H1 (cell line): ENCODE results near the gene LSM4. TPM values are rescaled to one million over a fixed set of nuclear protein-coding genes. Genes with fewer than 3 reads are reported as not detected.
A peak's percentile ranks its signal among the peaks of the same experiment; 100 is the strongest.

Experiments used
- CTCF ChIA-PET: fragments of 300-600 bp; sonication (Branson Sonifier 250); formaldehyde crosslinking; loops from one replicate; lab custom pipeline; 2021; ENCODE audit not compliant: partially characterized antibody; lab: Charles Lee
- POLR2A ChIA-PET: fragments of 300-600 bp; sonication (Branson Sonifier 250); formaldehyde crosslinking; loops from one replicate; lab custom pipeline; 2021; ENCODE audit warnings: inconsistent platforms; ENCODE audit not compliant: partially characterized antibody; lab: Charles Lee
- DNase-seq, 2 experiments: peaks; one replicate each; pipeline versions ENCODE4 v3.0.0 to v3.0.0-alpha.2; 2010 to 2022; ENCODE audit warnings: low spot score in 2 of 2, low read depth in 1 of 2, mixed read lengths in 1 of 2
- FAIRE-seq: peaks from 2 replicates; lab custom pipeline; 2011; peaks lifted over from hg19 to GRCh38; lab: Jason Lieb, UNC
- H2AFZ ChIP-seq: 2 replicates; pipeline ENCODE4 v1.8.1; 2012; ENCODE audit warnings: low read length, inconsistent platforms
- H2AK5ac ChIP-seq: 2 replicates; pipeline ENCODE4 v1.6.1; 2013; ENCODE audit warnings: low read depth, low read length
- H2BK120ac ChIP-seq: replicated peaks from 2 replicates; pipeline ENCODE3; 2013; ENCODE audit warnings: low read depth, low read length, inconsistent platforms
- H2BK12ac ChIP-seq: 2 replicates; pipeline ENCODE4 v1.6.1; 2013; ENCODE audit warnings: low read depth, low read length
- H2BK15ac ChIP-seq: 2 replicates; pipeline ENCODE4 v1.6.1; 2013; ENCODE audit warnings: low read length
- H2BK20ac ChIP-seq: 2 replicates; pipeline ENCODE4 v1.6.1; 2013; ENCODE audit warnings: low read length
- H2BK5ac ChIP-seq: 2 replicates; pipeline ENCODE4 v1.6.1; 2013; ENCODE audit warnings: low read depth, low read length
- H3K14ac ChIP-seq: 2 replicates; pipeline ENCODE4 v1.6.1; 2013; ENCODE audit warnings: inconsistent platforms; ENCODE audit not compliant: insufficient read length
- H3K18ac ChIP-seq: 2 replicates; pipeline ENCODE4 v1.6.1; 2013; ENCODE audit warnings: low read length; ENCODE audit errors: extremely low read depth
- H3K23ac ChIP-seq: 2 replicates; pipeline ENCODE4 v1.6.1; 2013; ENCODE audit warnings: inconsistent platforms; ENCODE audit not compliant: insufficient read length
- H3K23me2 ChIP-seq: 2 replicates; pipeline ENCODE4 v1.6.1; 2013; ENCODE audit warnings: low read depth, low read length
- H3K27ac ChIP-seq: 2 replicates; pipeline ENCODE4 v1.6.1; 2011; ENCODE audit warnings: low read depth, low read length, inconsistent platforms
- H3K27me3 ChIP-seq, 4 experiments: replicated peaks in 1 of 4; 1 replicate in 1 of 4; 2 replicates in 3 of 4; pipeline versions ENCODE4 v1.6.1 to v1.8.1; 2011 to 2013; ENCODE audit warnings: low read length in 3 of 4, mild to moderate bottlenecking in 3 of 4, inconsistent platforms in 2 of 4, mixed read lengths in 2 of 4, moderate library complexity in 1 of 4; ENCODE audit not compliant: control insufficient read depth in 3 of 4, insufficient read depth in 3 of 4; ENCODE audit errors: extremely low read depth in 1 of 4
- H3K36me3 ChIP-seq, 4 experiments: 2 replicates each; pipeline versions ENCODE4 v1.6.1 to v1.8.1; 2011 to 2013; ENCODE audit warnings: mild to moderate bottlenecking in 4 of 4, low read length in 3 of 4, moderate library complexity in 2 of 4, control low read depth in 1 of 4, inconsistent platforms in 1 of 4; ENCODE audit not compliant: insufficient read depth in 4 of 4, control insufficient read depth in 2 of 4
- H3K4ac ChIP-seq: replicated peaks from 2 replicates; pipeline ENCODE3; 2013; ENCODE audit warnings: low read length, low read depth, mixed read lengths, inconsistent platforms; ENCODE audit not compliant: insufficient read length
- H3K4me1 ChIP-seq, 4 experiments: replicated peaks in 1 of 4; 1 replicate in 1 of 4; 2 replicates in 3 of 4; pipeline versions ENCODE4 v1.6.1 to v1.8.1; 2011 to 2013; ENCODE audit warnings: low read length in 3 of 4, inconsistent platforms in 2 of 4, mixed read lengths in 1 of 4; ENCODE audit not compliant: insufficient read depth in 4 of 4, control insufficient read depth in 3 of 4
- H3K4me2 ChIP-seq, 2 experiments: 2 replicates each; pipeline versions ENCODE4 v1.6.1 to v1.8.1; 2011 to 2013; ENCODE audit warnings: low read depth in 2 of 2, low read length in 2 of 2, control low read depth in 1 of 2, inconsistent platforms in 1 of 2, mild to moderate bottlenecking in 1 of 2; ENCODE audit not compliant: insufficient read depth in 1 of 2
- H3K4me3 ChIP-seq, 4 experiments: fragments of 200-600, 300-600 bp in 1 of 4; sonication (generic), shearing (Covaris generic), sonication (Bioruptor Twin) in 1 of 4; 2 replicates each; pipeline versions ENCODE4 v1.5.1 to v1.8.1; 2011 to 2016; ENCODE audit warnings: low read length in 4 of 4, low read depth in 3 of 4, control low read depth in 2 of 4, inconsistent platforms in 2 of 4, mild to moderate bottlenecking in 2 of 4, mixed read lengths in 1 of 4, moderate library complexity in 1 of 4; ENCODE audit not compliant: insufficient read depth in 2 of 4; ENCODE audit errors: extremely low read depth in 1 of 4
- H3K56ac ChIP-seq: replicated peaks from 2 replicates; pipeline ENCODE3; 2013; ENCODE audit warnings: low read depth, mild to moderate bottlenecking, mixed read lengths, low read length, inconsistent platforms; ENCODE audit not compliant: insufficient read length
- H3K79me1 ChIP-seq: 2 replicates; pipeline ENCODE4 v1.6.1; 2013; ENCODE audit warnings: low read depth, low read length, control low read depth
- H3K79me2 ChIP-seq, 2 experiments: 2 replicates each; pipeline versions ENCODE4 v1.6.1 to v1.8.1; 2012 to 2013; ENCODE audit warnings: low read length in 2 of 2, mild to moderate bottlenecking in 2 of 2, inconsistent platforms in 1 of 2; ENCODE audit not compliant: insufficient read depth in 2 of 2, control insufficient read depth in 1 of 2
- H3K9ac ChIP-seq, 4 experiments: replicated peaks in 1 of 4; 1 replicate in 1 of 4; 2 replicates in 3 of 4; pipeline versions ENCODE4 v1.6.1 to v1.8.1; 2011 to 2013; ENCODE audit warnings: low read depth in 3 of 4, low read length in 3 of 4, control low read depth in 2 of 4, mild to moderate bottlenecking in 2 of 4, moderate library complexity in 2 of 4, inconsistent platforms in 1 of 4; ENCODE audit errors: extremely low read depth in 1 of 4
- H3K9me3 ChIP-seq, 2 experiments: 2 replicates each; pipeline versions ENCODE4 v1.6.1 to v1.8.1; 2012 to 2013; ENCODE audit warnings: mild to moderate bottlenecking in 2 of 2, moderate library complexity in 2 of 2, control low read depth in 1 of 2, inconsistent platforms in 1 of 2, low read depth in 1 of 2, low read length in 1 of 2, mixed read lengths in 1 of 2; ENCODE audit not compliant: insufficient read depth in 2 of 2
- H4K20me1 ChIP-seq, 2 experiments: replicated peaks in 1 of 2; 2 replicates each; pipeline versions ENCODE3 to v1.8.1; 2011 to 2013; ENCODE audit warnings: inconsistent platforms in 2 of 2, low read length in 2 of 2, mild to moderate bottlenecking in 1 of 2; ENCODE audit not compliant: insufficient read depth in 2 of 2, control insufficient read depth in 1 of 2
- H4K5ac ChIP-seq: 2 replicates; pipeline ENCODE4 v1.6.1; 2013; ENCODE audit warnings: low read length, low read depth, mixed read lengths, inconsistent platforms; ENCODE audit not compliant: insufficient read length
- H4K8ac ChIP-seq: 2 replicates; pipeline ENCODE4 v1.8.0; 2013; ENCODE audit warnings: mild to moderate bottlenecking, moderate library complexity, low read length, inconsistent platforms; ENCODE audit not compliant: insufficient read depth; ENCODE audit errors: extremely low read depth
- H4K91ac ChIP-seq: replicated peaks from 2 replicates; pipeline ENCODE3; 2013; ENCODE audit warnings: low read length, mixed read lengths, inconsistent platforms; ENCODE audit not compliant: insufficient read length
- MAFK ChIP-seq: IDR thresholded peaks from 2 replicates; pipeline ENCODE4 v1.6.1; 2012; ENCODE audit warnings: low read depth, mild to moderate bottlenecking, improper control_type of control experiment, low read length
- SIX5 ChIP-seq: IDR thresholded peaks from 2 replicates; pipeline ENCODE4 v1.6.1; 2011; ENCODE audit warnings: mild to moderate bottlenecking, low read depth, low read length
- WGBS, 2 experiments: shearing (Covaris generic) in 1 of 2; methylation state at CpG; one replicate each; pipeline versions ENCODE4 v1.1.6 to v1.1.7; 2013 to 2015; ENCODE audit warnings: low lambda C conversion rate in 2 of 2, mixed read lengths in 2 of 2, inconsistent platforms in 1 of 2, low coverage in 1 of 2, missing lambda C conversion rate in 1 of 2; ENCODE audit not compliant: insufficient replicate concordance in 2 of 2, insufficient coverage in 1 of 2, insufficient read length in 1 of 2; ENCODE audit errors: extremely low coverage in 1 of 2, missing lambda C conversion rate in 1 of 2; 5-methylcytosine and 5-hydroxymethylcytosine counted together
- polyA plus RNA-seq, 7 experiments: library from polyadenylated mRNA; depleted of rRNA in 3 of 7; stranded (reverse) in 5 of 7; unstranded in 2 of 7; fragments of >200 nt in 5 of 7; fragments of 200-250 nt in 2 of 7; gene quantifications; 1 replicate in 5 of 7; 2 replicates in 1 of 7; 4 replicates in 1 of 7; pipeline versions ENCODE4 v1.2.1 to v1.2.3, GENCODE V29; 2011 to 2013; ENCODE audit warnings: missing spikeins in 2 of 7, mixed read lengths in 2 of 7
- total RNA-seq: library from RNA; stranded (reverse); fragmentation: NEBNext Ultra II Directional; extraction: Animal tissue kit (Norgen Biotek cat#: 25700); gene quantifications from 2 replicates; pipeline ENCODE4 v1.2.1, GENCODE V29; 2021

Gene LSM4
- total and polyA plus RNA-seq, 2 of the 8 experiments (the other 6 are each of a cell fraction or from before 2014, with no cell fraction given): 302 to 319 TPM

DNA sequence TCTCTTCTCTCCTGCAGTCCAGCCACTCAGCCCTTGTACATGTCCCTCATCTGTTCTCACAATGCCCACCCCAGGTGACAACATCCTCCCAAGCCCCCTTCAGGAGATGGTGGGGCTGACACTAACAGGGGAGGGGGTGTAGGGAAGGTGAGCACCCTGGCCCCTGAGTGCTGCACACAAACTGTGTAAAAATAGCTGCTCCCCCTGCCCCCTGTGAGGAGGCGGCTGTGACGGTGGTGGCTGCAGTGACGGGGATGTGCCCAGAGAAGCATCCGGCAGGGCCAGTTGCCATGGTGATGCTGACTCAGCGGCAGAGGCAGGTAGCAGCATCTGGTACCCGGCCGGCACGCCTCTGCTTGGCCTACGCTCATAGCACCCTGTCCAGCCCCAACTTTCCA, 28.4 kb downstream of the LSM4 start:
- Histone ChIP-seq H3K27me3 (no peaks in the 10 kb centered on the region), H3K9me3 (no peaks in the 10 kb centered on the region), H3K79me1 (no peaks in the 10 kb centered on the region), H3K27ac (no peak overlapping the region), H2AFZ (no peak overlapping the region), H3K18ac (no peak overlapping the region), H2AK5ac (peak overlapping the region; percentile 96; the same call in 1 of the 2 replicates), H3K23ac (no peak overlapping the region), H3K36me3 (no peaks in the 10 kb centered on the region; a peak in 1 of 8 replicates), H3K79me2 (no peaks in the 10 kb centered on the region), H3K23me2 (peaks cover 24% of the 10 kb centered on the region), H2BK12ac (peak overlapping the region; percentile 72), H3K4ac (no peak overlapping the region), H2BK120ac (no peak overlapping the region), H2BK15ac (peak overlapping the region; percentile 47; the same call in 1 of the 2 replicates), H3K56ac (peak overlapping the region; percentile 70), H4K20me1 (peaks cover 0 to 8% of the 10 kb centered on the region in 2 experiments), H3K4me1 (peaks cover 0 to 27% (median 23%) of the 10 kb centered on the region in 4 experiments; a peak in 6 of 7 replicates), H2BK20ac (0 out of 2 replicates have a peak overlapping the region, but pooled peaks have one; percentile 6), H3K4me2 (peak overlapping the region; percentile 75 to 78; a peak in 3 of 4 replicates), H3K9ac (no peak overlapping the region)
- ChIA-PET CTCF (interaction anchor here (0.8 to 3.5 kb wide), 2 partner anchors 14 to 27 kb away, joined by 3 to 52 read pairs; partner anchors contain the start of gene JUND), POLR2A (interaction anchor here (0.6 to 6.2 kb wide), 5 partner anchors 9 to 45 kb away, joined by 3 to 237 read pairs (median 7); partner anchors contain the start of gene JUND)
- DNase-seq (no peak), FAIRE-seq (no peak)
- WGBS, 2 experiments: 69% methylated on average over 9 of the region's 9 CpGs; no CpG with 5 or more reads in 1 of the 2 experiments
- TF ChIP-seq SIX5 (no peak), MAFK (peak; percentile 88; the same call in 1 of the 2 replicates)
- TF ChIP-seq, all 59 proteins: peak for 1
- H4K91ac ChIP-seq: no peak overlapping the region
- H4K5ac ChIP-seq: no peak overlapping the region
- no peak overlapping the region for H2BK5ac ChIP-seq
- no peak overlapping the region for H4K8ac ChIP-seq
- H3K14ac ChIP-seq: no peak overlapping the region
- no peak overlapping the region for H3K4me3 ChIP-seq
